ENCODE measurements around the gene THSD4. TPM values are rescaled to one million over a fixed set of nuclear protein-coding genes. Genes with fewer than 3 reads are reported as not detected.
A peak's percentile ranks its signal among the peaks of the same experiment; 100 is the strongest.

THSD4 gene
- polyA plus RNA-seq, 2 of the 4 experiments (the other 2 are of a cell fraction): 15.8 to 40.7 TPM

DNA sequence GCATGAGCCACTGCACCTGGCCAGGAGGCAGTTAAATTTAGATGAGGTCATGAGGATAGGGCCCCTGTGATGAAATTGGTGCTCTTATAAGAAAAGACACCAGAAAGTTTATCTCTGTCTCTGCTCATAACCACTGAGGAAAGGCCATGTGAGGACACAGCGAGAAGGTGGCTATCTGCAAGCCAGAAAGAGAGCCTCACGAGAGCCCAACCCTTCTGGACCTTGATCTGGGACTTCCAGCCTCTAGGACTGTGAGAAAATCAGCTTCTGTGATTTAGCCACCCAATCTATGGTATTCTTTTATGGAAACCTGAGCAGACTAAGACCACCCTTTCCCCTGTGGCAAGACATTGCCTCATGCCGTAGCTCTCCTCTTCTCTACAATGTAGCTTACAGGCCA is 337.6 kb downstream of the THSD4 start:
- no peak for ATAC-seq
- Histone ChIP-seq H3K9me3 (no peaks in the 10 kb centered on the region), H3K4me2 (no peak overlapping the region), H3K4me3 (no peak overlapping the region), H3K27ac (peak overlapping the region; percentile 16 to 25; a peak in 3 of 6 replicates), H3K4me1 (peaks cover 61% of the 10 kb centered on the region)
- WGBS (ENCODE audit: missing lambda C conversion rate): 93% methylated on average over 3 of the region's 3 CpGs
- no peak for DNase-seq (ENCODE audit: low read depth in 1 of 2, low spot score in 1 of 2)
- ChIA-PET POLR2A (no interaction called here), CTCF (interaction anchor here (0.6 to 4.8 kb wide), 11 partner anchors 8 to 328 kb away, joined by 3 to 34 read pairs (median 4); no protein-coding TSS in a partner anchor)
- TF ChIP-seq TFCP2L1 (CRISPR knock-in tag; IDR thresholded peaks at IDR 0.05): no peak
- no peak for TF ChIP-seq RAD21 (conservative IDR thresholded peaks at IDR 0.05 in 1 of 2, IDR thresholded peaks at IDR 0.05 in 1 of 2)
- TF ChIP-seq HDAC2 (IDR thresholded peaks at IDR 0.05): no peak
- no peak for TF ChIP-seq FOSL2 (IDR thresholded peaks at IDR 0.05)
- TF ChIP-seq FOSL2 (CRISPR knock-in tag; IDR thresholded peaks at IDR 0.05): no peak
- TF ChIP-seq, protein P1, sequence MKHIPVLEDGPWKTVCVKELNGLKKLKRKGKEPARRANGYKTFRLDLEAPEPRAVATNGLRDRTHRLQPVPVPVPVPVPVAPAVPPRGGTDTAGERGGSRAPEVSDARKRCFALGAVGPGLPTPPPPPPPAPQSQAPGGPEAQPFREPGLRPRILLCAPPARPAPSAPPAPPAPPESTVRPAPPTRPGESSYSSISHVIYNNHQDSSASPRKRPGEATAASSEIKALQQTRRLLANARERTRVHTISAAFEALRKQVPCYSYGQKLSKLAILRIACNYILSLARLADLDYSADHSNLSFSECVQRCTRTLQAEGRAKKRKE (CRISPR knock-in tag; IDR thresholded peaks at IDR 0.05; ENCODE audit: low read depth): no peak
- no peak for FAIRE-seq

DNA sequence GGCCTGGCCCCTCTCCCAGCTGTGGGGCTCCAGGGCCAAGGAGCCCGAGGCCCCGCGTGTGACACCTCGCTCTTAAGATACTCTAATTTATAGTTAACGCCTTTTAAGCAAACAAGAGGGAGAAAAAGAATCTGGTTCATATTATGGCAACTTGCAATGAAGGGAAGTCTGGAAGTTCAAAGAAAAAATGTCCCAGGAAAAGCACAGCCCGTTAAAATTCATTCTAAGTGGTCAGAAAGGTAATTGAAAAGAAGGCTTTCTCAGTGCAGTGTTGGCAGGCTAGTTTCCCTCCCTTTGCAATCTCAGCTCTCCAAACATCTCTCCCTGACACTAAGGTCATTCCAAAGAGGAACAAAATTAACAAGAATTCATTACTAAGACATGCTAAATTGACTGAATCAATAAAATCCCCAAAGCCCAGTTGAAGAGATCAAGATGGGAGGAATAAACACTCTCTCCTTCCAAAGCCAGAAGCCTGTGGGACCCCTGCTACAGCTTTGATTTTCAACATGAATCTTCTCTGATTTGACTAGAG is 339.3 kb downstream of the THSD4 start:
- no peak for FAIRE-seq
- H3K4me2 ChIP-seq: peak overlapping the region; percentile 50; the same call in 1 of the 3 replicates
- ChIA-PET CTCF (interaction anchor here (0.9 to 3.0 kb wide), 3 partner anchors 9 to 347 kb away, joined by 3 to 6 read pairs (median 3); no protein-coding TSS in a partner anchor), POLR2A (no interaction called here)
- TF ChIP-seq EP300 (IDR thresholded peaks at IDR 0.05) (no peak), CEBPB (IDR thresholded peaks at IDR 0.05) (no peak), EHF (CRISPR knock-in tag; IDR thresholded peaks at IDR 0.05) (no peak), NPAS2 (CRISPR knock-in tag; IDR thresholded peaks at IDR 0.05; ENCODE audit: borderline replicate concordance) (no peak), ZSCAN20 (CRISPR knock-in tag; IDR thresholded peaks at IDR 0.05) (no peak), NR3C1 (IDR thresholded peaks at IDR 0.05) (no peak), POLR2AphosphoS2 (conservative IDR thresholded peaks at IDR 0.05; ENCODE audit: low read length) (no peak), CBX8 (IDR thresholded peaks at IDR 0.05) (no peak), SREBF2 (IDR thresholded peaks at IDR 0.05) (no peak), EHMT2 (IDR thresholded peaks at IDR 0.05; ENCODE audit: low read depth) (no peak), TP53 (CRISPR knock-in tag; IDR thresholded peaks at IDR 0.05) (no peak), KDM1A (IDR thresholded peaks at IDR 0.05; ENCODE audit: low read depth) (no peak), ESRRA (IDR thresholded peaks at IDR 0.05; ENCODE audit: borderline replicate concordance, low read length) (no peak), KDM5A (IDR thresholded peaks at IDR 0.05) (no peak), JUNB (IDR thresholded peaks at IDR 0.05) (no peak), MAZ (IDR thresholded peaks at IDR 0.05; ENCODE audit: borderline replicate concordance, low read depth, low read length) (no peak), FOXS1 (CRISPR knock-in tag; IDR thresholded peaks at IDR 0.05) (no peak), POLR2A (IDR thresholded peaks at IDR 0.05; ENCODE audit: low read length) (no peak)
- TF ChIP-seq, protein P2, sequence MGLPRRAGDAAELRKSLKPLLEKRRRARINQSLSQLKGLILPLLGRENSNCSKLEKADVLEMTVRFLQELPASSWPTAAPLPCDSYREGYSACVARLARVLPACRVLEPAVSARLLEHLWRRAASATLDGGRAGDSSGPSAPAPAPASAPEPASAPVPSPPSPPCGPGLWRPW (IDR thresholded peaks at IDR 0.05): no peak
- H3K9me3 ChIP-seq: no peaks in the 10 kb centered on the region
- no peak for DNase-seq (ENCODE audit: low read depth in 1 of 2, low spot score in 1 of 2)
- WGBS (ENCODE audit: missing lambda C conversion rate): 77% methylated on average over 6 of the region's 6 CpGs
- ATAC-seq: no peak
- peak overlapping the region; percentile 55 to 73; a peak in 4 of 6 replicates for H3K27ac ChIP-seq
- peaks cover 54% of the 10 kb centered on the region for H3K4me1 ChIP-seq
- no peak overlapping the region for H3K4me3 ChIP-seq

DNA sequence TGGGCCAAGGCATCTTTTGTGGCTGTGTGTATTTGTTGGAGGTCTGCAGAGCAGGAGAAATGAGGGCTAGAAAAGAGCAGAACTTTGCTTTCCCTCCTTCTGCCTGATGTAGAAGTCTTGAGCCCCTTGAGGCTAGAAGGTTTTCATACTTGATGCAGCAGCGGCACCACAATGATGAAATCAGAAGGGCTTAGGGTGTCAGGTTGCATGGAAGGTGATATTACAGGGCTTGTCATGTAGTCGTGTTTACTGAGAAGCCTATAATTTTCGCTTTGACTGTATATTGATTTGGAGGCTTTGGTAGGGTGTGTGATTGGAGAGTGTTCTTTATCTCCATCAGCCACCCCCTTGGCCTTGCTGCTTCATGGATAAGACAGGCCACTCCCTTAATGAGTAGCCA is 339.8 kb downstream of the THSD4 start:
- TF ChIP-seq, protein P3, sequence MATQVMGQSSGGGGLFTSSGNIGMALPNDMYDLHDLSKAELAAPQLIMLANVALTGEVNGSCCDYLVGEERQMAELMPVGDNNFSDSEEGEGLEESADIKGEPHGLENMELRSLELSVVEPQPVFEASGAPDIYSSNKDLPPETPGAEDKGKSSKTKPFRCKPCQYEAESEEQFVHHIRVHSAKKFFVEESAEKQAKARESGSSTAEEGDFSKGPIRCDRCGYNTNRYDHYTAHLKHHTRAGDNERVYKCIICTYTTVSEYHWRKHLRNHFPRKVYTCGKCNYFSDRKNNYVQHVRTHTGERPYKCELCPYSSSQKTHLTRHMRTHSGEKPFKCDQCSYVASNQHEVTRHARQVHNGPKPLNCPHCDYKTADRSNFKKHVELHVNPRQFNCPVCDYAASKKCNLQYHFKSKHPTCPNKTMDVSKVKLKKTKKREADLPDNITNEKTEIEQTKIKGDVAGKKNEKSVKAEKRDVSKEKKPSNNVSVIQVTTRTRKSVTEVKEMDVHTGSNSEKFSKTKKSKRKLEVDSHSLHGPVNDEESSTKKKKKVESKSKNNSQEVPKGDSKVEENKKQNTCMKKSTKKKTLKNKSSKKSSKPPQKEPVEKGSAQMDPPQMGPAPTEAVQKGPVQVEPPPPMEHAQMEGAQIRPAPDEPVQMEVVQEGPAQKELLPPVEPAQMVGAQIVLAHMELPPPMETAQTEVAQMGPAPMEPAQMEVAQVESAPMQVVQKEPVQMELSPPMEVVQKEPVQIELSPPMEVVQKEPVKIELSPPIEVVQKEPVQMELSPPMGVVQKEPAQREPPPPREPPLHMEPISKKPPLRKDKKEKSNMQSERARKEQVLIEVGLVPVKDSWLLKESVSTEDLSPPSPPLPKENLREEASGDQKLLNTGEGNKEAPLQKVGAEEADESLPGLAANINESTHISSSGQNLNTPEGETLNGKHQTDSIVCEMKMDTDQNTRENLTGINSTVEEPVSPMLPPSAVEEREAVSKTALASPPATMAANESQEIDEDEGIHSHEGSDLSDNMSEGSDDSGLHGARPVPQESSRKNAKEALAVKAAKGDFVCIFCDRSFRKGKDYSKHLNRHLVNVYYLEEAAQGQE (IDR thresholded peaks at IDR 0.05): no peak
- TF ChIP-seq NFE2L2 (conservative IDR thresholded peaks at IDR 0.05; ENCODE audit: low read length) (no peak), CEBPB (IDR thresholded peaks at IDR 0.05) (0 out of 4 replicates have a peak, but pooled peaks of 1 of the 2 experiments have one; percentile 5), KDM1A (IDR thresholded peaks at IDR 0.05; ENCODE audit: low read depth) (no peak), CHD2 (IDR thresholded peaks at IDR 0.05; ENCODE audit: low read length, partially characterized antibody) (no peak)
- no peak overlapping the region for H3K4me3 ChIP-seq
- peak; percentile 19 to 30; a peak in 4 of 6 replicates for ATAC-seq
- peak overlapping the region; percentile 55 to 73 for H3K27ac ChIP-seq
- no peaks in the 10 kb centered on the region for H3K9me3 ChIP-seq
- no peak for FAIRE-seq
- ChIA-PET POLR2A (no interaction called here), CTCF (interaction anchor here (0.9 to 3.0 kb wide), 3 partner anchors 10 to 289 kb away, joined by 3 to 6 read pairs (median 6); no protein-coding TSS in a partner anchor)
- peak overlapping the region; percentile 50 for H3K4me2 ChIP-seq
- WGBS (ENCODE audit: missing lambda C conversion rate): 49% methylated on average over 3 of the region's 3 CpGs
- DNase-seq (ENCODE audit: low read depth in 1 of 2, low spot score in 1 of 2): no peak
- H3K4me1 ChIP-seq: peaks cover 53% of the 10 kb centered on the region

Data from A549 (cell line).